ENCODE measurements around the gene UBA1.

UBA1 gene

GRCh38 chrX:47193475-47194193, at the start of gene UBA1:
UBA1 (plus strand) TSS chrX:47193829; CDS start chrX:47198803, 4,974 bp downstream.
- peak; percentile 95 for DNase-seq (ENCODE audit: low spot score)

- DNase-seq (ENCODE audit: low spot score): peak; percentile 47
These were observed 49.6 kb upstream of the UBA1 start for GRCh38 chrX:47143894-47144625.

- DNase-seq (ENCODE audit: low spot score): peak; percentile 91
These were observed 48.8 kb upstream of the UBA1 start, which contains the start of the genes NDUFB11 and RBM10 for GRCh38 chrX:47144626-47145394. NDUFB11 (minus strand) TSS chrX:47144702; CDS start chrX:47144679, 23 bp downstream. RBM10 (plus strand) TSS chrX:47145221; CDS start chrX:47147482, 2,261 bp downstream.

GRCh38 chrX:47145395-47146120, 48.1 kb upstream of the UBA1 start:
- peak; percentile 46 for DNase-seq (ENCODE audit: low spot score)

GRCh38 chrX:47146121-47146935, 47.3 kb upstream of the UBA1 start:
- DNase-seq (ENCODE audit: low spot score): no peak

GRCh38 chrX:47146936-47147859, 46.4 kb upstream of the UBA1 start:
- DNase-seq (ENCODE audit: low spot score): no peak

GRCh38 chrX:47148946-47149345, 44.7 kb upstream of the UBA1 start:
- no peak for DNase-seq (ENCODE audit: low spot score)

GRCh38 chrX:47151435-47151834, 42.2 kb upstream of the UBA1 start:
- DNase-seq (ENCODE audit: low spot score): no peak

GRCh38 chrX:47156611-47157520, 36.8 kb upstream of the UBA1 start:
- DNase-seq (ENCODE audit: low spot score): no peak

- no peak for DNase-seq (ENCODE audit: low spot score)
These were observed 35.5 kb upstream of the UBA1 start for GRCh38 chrX:47158131-47158530.

GRCh38 chrX:47158781-47159180, 34.8 kb upstream of the UBA1 start:
- no peak for DNase-seq (ENCODE audit: low spot score)

GRCh38 chrX:47160781-47161180, 32.8 kb upstream of the UBA1 start:
- no peak for DNase-seq (ENCODE audit: low spot score)

GRCh38 chrX:47162927-47163583, 30.6 kb upstream of the UBA1 start:
- DNase-seq (ENCODE audit: low spot score): no peak

- no peak for DNase-seq (ENCODE audit: low spot score)
These were observed 29.2 kb upstream of the UBA1 start for GRCh38 chrX:47164420-47164819.

- DNase-seq (ENCODE audit: low spot score): no peak
These were observed 27.5 kb upstream of the UBA1 start for GRCh38 chrX:47166126-47166525.

GRCh38 chrX:47168495-47169073, 25.0 kb upstream of the UBA1 start:
- DNase-seq (ENCODE audit: low spot score): no peak

GRCh38 chrX:47169273-47169672, 24.4 kb upstream of the UBA1 start:
- no peak for DNase-seq (ENCODE audit: low spot score)

All from AG08396 (cell line).